Measurements from ENCODE around the gene ERI2.

Gene ERI2, protein sequence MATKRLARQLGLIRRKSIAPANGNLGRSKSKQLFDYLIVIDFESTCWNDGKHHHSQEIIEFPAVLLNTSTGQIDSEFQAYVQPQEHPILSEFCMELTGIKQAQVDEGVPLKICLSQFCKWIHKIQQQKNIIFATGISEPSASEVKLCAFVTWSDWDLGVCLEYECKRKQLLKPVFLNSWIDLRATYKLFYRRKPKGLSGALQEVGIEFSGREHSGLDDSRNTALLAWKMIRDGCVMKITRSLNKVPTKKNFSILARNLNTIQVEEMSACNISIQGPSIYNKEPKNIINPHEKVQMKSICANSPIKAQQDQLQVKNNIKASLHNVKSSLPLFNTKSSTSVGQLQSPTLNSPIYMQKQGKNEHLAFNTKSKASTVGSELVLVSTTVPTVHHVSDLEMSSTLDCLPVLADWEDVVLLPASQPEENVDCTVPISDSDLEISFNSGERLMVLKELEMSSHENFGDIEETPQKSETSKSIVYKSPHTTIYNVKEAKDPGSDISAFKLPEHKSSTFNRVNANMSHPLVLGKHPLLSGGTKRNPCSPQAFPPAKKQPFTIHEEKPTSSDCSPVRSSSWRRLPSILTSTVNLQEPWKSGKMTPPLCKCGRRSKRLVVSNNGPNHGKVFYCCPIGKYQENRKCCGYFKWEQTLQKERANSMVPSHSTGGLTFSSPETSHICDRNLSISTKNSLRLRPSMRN

GRCh38 chr16:20806168-20807050 lies at the start of gene ERI2, which contains the start of gene REXO5:
TSS of gene ERI2 (minus strand) at chr16:20806472. CDS start at chr16:20806430, 42 bp downstream.
TSS of gene REXO5 (plus strand) at chr16:20806527. CDS start at chr16:20806954, 427 bp downstream.
- peak; percentile 97 for DNase-seq (ENCODE audit: low spot score)

DNA sequence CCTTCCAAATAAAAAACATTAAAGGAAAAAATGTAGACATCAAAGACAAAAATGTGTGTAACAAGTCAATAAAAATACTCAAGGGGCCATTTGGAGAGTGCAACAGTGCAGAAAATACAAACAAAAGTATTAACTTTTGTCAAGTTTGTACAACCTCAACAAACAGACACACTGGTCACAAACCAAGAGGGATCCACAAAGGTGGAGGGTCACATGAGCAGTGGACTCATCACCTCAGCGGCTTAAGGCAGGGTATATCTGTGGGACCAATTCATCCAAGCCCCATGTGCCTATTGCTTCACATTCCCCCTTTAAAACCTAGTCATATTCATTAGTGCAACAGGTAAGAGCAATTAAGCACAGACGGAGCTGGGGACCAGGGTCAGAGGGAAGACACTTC lies 48.7 kb upstream of the ERI2 start:
- DNase-seq (ENCODE audit: low spot score): no peak

GRCh38 chr16:20853981-20854620 lies 47.8 kb upstream of the ERI2 start:
- no peak for DNase-seq (ENCODE audit: low spot score)

- no peak for DNase-seq (ENCODE audit: low spot score)
Observed at GRCh38 chr16:20853143-20853542, 46.9 kb upstream of the ERI2 start.

DNA sequence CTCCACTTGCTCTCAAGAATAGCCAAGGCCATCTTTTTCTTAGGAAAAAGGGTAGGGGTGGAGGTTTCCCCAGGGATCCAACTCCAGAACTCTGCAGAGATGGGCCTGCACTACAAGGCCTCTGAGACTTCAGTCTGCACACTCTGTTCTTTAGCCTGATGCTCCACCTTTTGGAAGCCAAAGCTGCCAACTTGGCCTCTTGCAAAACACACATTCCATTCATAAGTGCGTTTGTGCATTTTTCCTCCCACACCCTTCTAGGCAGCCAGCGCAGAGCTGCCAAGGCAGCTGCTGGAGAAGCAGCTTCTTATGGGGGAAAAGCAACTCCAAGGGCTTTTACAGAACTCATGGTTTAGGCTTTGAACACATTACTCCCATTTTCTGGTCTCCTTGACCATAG lies 45.3 kb upstream of the ERI2 start:
- DNase-seq (ENCODE audit: low spot score): peak; percentile 75

- no peak for DNase-seq (ENCODE audit: low spot score)
Observed at GRCh38 chr16:20850981-20851380, 44.7 kb upstream of the ERI2 start.

DNA sequence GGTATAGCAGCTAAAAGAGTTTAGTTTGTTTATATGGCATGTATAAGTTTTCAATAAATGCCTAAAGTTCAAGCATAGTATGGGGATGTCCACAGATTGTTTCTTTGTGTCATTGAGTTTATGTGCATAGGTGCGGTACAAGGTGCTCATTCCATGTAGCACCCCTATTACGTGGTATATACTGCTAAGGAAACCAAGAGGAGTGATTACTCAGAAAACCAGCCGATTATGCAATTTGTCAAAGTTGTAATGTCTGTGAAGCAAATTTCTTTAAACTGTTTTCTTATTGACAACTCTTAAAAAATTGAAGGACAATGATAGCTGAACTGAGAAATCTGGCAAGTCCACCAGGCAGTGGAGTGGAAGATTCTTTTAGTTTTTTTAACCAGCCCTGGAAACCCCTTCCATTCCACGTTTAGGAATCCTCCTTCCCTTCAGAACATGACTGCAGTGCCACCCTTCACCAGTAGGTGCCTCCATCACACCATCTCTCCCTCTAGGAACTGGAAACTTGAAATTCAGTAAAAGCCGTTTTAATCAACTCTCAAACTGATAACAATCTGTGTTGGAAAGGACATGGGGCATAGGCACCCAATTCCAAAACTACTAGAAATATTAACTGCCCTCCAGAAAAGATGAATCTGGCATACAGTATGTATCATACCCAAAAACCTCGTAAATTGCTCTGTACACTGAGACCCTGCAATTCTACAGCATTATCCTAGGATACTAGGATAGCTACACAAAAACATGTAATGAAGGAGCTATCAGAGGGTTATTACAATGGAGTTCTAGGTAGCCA lies 43.5 kb upstream of the ERI2 start:
- DNase-seq (ENCODE audit: low spot score): peak; percentile 76

DNA sequence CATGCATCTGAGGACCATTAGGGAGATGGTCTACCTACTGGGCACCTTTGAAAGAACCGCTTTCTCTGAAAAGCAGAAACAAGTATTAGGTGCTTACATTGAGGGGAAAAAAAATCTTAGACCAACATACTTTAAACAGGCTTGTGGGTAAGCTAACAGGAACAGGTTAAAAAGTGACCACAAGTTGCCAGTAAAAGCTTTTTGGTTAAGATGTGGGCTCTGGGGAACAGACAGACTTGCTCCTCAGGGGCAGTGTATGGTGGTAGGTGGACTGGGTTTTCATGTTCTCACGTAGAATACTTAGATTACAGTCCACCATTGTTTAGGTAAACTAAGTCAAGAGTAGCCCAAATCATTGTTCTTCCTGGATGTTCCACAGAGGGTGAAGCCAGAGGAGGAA lies 41.3 kb upstream of the ERI2 start:
- DNase-seq (ENCODE audit: low spot score): no peak

- no peak for DNase-seq (ENCODE audit: low spot score)
Observed at GRCh38 chr16:20846551-20846950, 40.3 kb upstream of the ERI2 start.

DNA sequence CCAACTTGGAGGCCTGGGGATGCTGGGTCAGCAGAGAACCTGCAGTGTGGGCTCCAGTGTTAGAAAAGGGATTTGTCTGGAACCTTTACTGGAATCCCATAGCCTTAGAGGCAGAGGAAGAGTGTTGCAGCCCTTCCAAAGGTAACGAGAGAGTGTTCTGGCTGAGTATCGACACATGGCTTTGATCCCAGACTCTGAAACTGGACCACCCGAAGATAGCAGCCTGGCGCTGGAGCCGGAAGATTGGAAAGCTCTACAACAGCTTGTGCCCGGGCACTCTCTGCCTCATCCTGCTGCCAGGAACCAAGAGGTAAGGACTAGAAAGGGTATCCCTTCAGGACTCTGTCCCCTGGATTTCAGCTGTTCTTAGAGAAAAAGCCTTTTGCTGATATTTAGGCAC lies 39.8 kb upstream of the ERI2 start:
- no peak for DNase-seq (ENCODE audit: low spot score)

DNA sequence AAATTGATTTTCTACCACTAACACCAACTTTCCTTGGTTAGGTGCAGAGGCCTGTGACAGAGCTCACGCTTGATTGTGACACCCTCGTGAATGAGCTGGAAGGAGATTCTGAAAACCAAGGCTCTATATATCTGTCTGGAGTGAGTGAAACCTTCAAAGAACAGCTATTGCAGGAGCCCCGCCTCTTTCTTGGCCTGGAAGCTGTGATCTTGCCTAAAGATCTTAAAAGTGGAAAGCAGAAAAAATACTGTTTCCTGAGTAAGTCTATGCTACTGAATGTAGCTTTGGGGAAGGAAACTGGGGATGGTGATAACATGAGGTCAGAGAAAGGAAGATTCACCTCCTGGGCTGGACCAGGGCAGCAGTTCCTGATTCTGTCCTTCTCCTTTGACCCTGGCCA lies 38.3 kb upstream of the ERI2 start:
- no peak for DNase-seq (ENCODE audit: low spot score)

DNA sequence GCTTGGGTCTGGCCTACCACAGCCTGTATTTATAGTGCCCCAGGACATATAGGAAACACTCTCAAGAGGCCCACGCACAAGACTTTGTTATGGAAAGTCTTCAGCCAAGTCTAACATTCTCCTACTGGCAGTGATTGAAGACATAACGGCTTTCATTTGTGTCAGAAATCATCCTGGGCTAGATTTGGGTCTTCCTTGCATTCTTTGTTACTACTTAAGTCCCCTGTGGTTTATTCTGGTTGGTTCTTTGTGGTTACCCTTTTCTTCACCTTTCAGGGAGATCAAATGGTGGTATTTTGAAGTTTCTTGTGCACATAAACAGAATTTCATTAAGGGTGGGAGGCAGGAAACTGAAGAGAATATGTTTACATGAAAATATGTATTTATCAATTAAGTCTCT lies 37.8 kb upstream of the ERI2 start:
- no peak for DNase-seq (ENCODE audit: low spot score)

DNA sequence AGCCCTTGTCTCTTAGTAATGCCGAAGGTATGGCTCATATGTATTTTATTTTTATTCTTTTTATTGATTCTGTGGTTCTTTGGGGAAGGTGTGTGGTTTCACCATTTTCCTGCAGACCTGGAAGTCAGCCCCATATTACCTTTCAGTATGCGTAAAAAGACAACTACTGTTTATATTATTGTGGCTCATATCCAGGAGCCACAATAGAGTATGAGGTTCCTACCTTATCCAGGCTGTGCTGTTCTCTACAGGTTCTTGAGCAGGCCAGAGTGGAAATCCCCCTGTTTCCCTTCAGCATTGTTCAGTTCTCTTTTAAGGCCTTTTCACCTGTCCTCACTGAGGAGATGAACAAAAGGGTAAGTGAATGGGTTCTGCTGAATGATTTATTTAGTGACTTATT lies 33.2 kb upstream of the ERI2 start:
- no peak for DNase-seq (ENCODE audit: low spot score)

DNA sequence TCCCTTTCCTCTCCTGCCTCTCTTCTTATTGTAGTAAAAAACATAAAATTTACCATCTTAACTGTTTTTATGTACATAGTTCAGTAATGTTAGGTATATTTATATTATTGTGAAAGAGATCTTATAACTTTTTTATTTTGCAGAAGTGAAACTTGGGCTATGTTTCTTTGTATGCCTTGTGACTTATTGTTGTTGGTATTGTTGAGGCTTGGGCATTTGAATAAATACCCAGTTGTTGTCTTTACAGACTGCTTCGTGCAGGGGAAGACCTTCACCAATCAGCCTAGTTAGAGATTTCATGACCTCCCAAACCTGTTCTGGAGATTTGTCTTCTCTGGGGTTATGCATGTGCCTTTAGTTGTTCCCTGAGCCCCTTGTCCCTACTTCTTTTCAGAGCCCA lies 32.0 kb upstream of the ERI2 start:
- DNase-seq (ENCODE audit: low spot score): no peak

- no peak for DNase-seq (ENCODE audit: low spot score)
Observed at GRCh38 chr16:20833086-20833485, 26.8 kb upstream of the ERI2 start.

DNA sequence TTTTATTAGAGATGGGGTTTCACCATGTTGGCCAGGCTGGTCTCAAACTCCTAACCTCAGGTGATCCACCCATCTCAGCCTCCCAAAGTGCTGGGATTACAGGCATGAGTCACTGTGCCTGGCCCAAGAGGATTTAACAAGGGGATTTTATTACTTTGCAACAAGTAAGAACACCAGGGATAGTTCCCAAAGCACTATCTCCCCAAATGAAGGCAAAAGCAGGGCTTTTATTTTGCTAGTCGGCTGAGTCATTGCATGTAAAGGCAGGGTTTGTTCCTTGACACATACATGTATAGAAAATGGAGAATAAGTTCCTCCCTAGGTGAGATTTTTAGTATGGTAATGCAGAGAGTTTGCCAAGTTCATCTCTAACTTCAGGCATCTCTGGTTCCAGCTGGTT lies 24.1 kb upstream of the ERI2 start:
- no peak for DNase-seq (ENCODE audit: low spot score)

- no peak for DNase-seq (ENCODE audit: low spot score)
Observed at GRCh38 chr16:20829536-20829935, 23.3 kb upstream of the ERI2 start.

DNA sequence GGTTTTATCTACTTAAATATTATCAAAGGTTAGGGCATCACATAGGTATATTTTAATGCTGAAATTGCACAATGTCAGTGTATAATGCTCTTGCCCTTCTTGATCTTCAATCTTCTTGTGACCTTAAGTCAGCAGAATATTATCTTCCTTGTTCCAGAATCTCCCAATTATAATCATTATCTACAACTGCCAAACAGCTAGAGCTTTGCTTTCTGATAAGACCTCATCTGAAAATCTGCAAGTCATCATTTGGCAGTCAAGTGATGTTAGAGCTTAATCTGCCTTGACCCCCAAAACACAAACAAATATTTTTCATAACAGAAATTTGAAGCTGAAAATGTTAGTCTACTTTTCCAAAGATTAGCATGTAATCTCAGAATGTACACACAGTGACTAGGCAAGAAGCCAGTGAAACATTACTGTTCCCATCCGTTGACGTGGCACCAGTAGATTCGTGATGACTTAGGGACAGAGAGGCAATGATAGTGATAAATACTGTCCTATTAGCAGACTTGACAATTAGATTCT lies 19.8 kb upstream of the ERI2 start:
- DNase-seq (ENCODE audit: low spot score): no peak

GRCh38 chr16:20822521-20823325 lies 16.5 kb upstream of the ERI2 start:
- no peak for DNase-seq (ENCODE audit: low spot score)

DNA sequence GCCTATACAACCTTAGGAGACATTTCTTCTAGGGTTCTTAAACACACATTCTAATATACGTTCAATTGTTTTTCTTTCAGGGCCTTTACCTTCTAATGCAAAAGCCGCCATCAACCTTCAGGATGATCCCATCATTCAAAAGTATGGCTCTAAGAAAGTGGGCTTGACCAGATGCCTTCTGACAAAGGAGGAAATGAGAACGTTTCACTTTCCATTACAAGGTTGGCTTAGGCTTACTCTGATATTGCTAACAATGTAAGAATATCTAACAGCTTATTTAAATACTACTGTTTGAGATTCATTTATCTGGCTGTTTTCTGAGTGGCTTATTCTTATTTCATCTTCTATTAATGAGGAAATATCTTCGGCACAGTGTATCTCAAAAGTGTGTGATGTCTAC lies 15.4 kb upstream of the ERI2 start:
- no peak for DNase-seq (ENCODE audit: low spot score)
